Stimulated activated naive B cell treated with anti-CD40 and anti-IgM and Interleukin-4, amounts not matched to agents 10 μg/mL and 1 μg/mL and 100 μg/mL, for 72 hours (primary cell): ENCODE results near the gene SCAPER.
"Not testable (repeated sequence)": the region's sequence is repeated elsewhere in the genome, so short reads cannot be mapped to it uniquely, and the experiment has no call there.

ENCODE experiments used
- ATAC-seq, 2 donors: fragments of 150-1000 bp; cut with Tn5 transposase; replicated peaks; 2 replicates each; pipeline ENCODE4 v1.10.0; 2021; ENCODE audit warnings: moderate library complexity in 1 of 2
- DNase-seq: peaks from one replicate; pipeline ENCODE4 v3.0.0; 2021
- H3K27ac Mint-ChIP-seq: one replicate; pipeline ENCODE4 v1.8.0; 2022; ENCODE audit warnings: mild to moderate bottlenecking, mixed read lengths
- H3K27me3 Mint-ChIP-seq, 2 donors: one replicate each; pipeline ENCODE4 v1.8.0; 2022; ENCODE audit warnings: mixed read lengths in 2 of 2
- H3K36me3 Mint-ChIP-seq, 2 donors: one replicate each; pipeline ENCODE4 v1.8.0; 2022; ENCODE audit warnings: mixed read lengths in 2 of 2, mild to moderate bottlenecking in 1 of 2
- H3K4me1 Mint-ChIP-seq, 2 donors: one replicate each; pipeline ENCODE4 v1.8.0; 2022; ENCODE audit warnings: mixed read lengths in 2 of 2, mild to moderate bottlenecking in 1 of 2
- H3K4me3 Mint-ChIP-seq, 2 donors: one replicate each; pipeline ENCODE4 v1.8.0; 2022; ENCODE audit warnings: mild to moderate bottlenecking in 2 of 2, mixed read lengths in 2 of 2, moderate library complexity in 1 of 2
- H3K9me3 Mint-ChIP-seq, 2 donors: one replicate each; pipeline ENCODE4 v1.8.0; 2022; ENCODE audit warnings: mixed read lengths in 2 of 2, mild to moderate bottlenecking in 1 of 2

SCAPER gene

GRCh38 chr15:76503804-76504203 is 401.3 kb downstream of the SCAPER start:
- no peaks in the 10 kb centered on the region for H3K27me3 Mint-ChIP-seq
- ATAC-seq (no peak), DNase-seq (no peak)
- H3K9me3 Mint-ChIP-seq: peaks cover 0 to 3% of the 10 kb centered on the region in 2 donors
- no peak overlapping the region for H3K4me3 Mint-ChIP-seq
- no peak overlapping the region for H3K27ac Mint-ChIP-seq
- H3K36me3 Mint-ChIP-seq: peaks cover 16 to 25% of the 10 kb centered on the region in 2 donors
- H3K4me1 Mint-ChIP-seq: no peaks in the 10 kb centered on the region

- Mint-ChIP-seq H3K27ac (no peak overlapping the region), H3K27me3 (no peaks in the 10 kb centered on the region), H3K4me1 (no peaks in the 10 kb centered on the region), H3K9me3 (peaks cover 0 to 3% of the 10 kb centered on the region in 2 donors), H3K4me3 (no peak overlapping the region), H3K36me3 (peaks cover 16 to 25% of the 10 kb centered on the region in 2 donors)
- no peak for DNase-seq
- ATAC-seq: no peak
Observed at GRCh38 chr15:76503121-76503520, 402.0 kb downstream of the SCAPER start.

GRCh38 chr15:76502678-76503077 is 402.5 kb downstream of the SCAPER start:
- peaks cover 16 to 25% of the 10 kb centered on the region in 2 donors for H3K36me3 Mint-ChIP-seq
- no peaks in the 10 kb centered on the region for H3K4me1 Mint-ChIP-seq
- no peak for ATAC-seq
- DNase-seq: no peak
- H3K9me3 Mint-ChIP-seq: peaks cover 0 to 3% of the 10 kb centered on the region in 2 donors
- no peaks in the 10 kb centered on the region for H3K27me3 Mint-ChIP-seq
- H3K4me3 Mint-ChIP-seq: no peak overlapping the region
- no peak overlapping the region for H3K27ac Mint-ChIP-seq

GRCh38 chr15:76502185-76502584 is 403.0 kb downstream of the SCAPER start:
- not testable (repeated sequence) for DNase-seq, H3K9me3 Mint-ChIP-seq, H3K4me3 Mint-ChIP-seq, H3K4me1 Mint-ChIP-seq, H3K27me3 Mint-ChIP-seq, H3K27ac Mint-ChIP-seq, ATAC-seq
- H3K36me3 Mint-ChIP-seq: peaks cover 17 to 30% of the 10 kb centered on the region in 2 donors

- no peak overlapping the region for H3K4me3 Mint-ChIP-seq
- ATAC-seq (no peak), DNase-seq (no peak)
- H3K36me3 Mint-ChIP-seq: peaks cover 17 to 31% of the 10 kb centered on the region in 2 donors
- no peak overlapping the region for H3K27ac Mint-ChIP-seq
- no peaks in the 10 kb centered on the region for H3K27me3 Mint-ChIP-seq
- peaks cover 0 to 3% of the 10 kb centered on the region in 2 donors for H3K9me3 Mint-ChIP-seq
- no peaks in the 10 kb centered on the region for H3K4me1 Mint-ChIP-seq
Observed at GRCh38 chr15:76501726-76502125, 403.4 kb downstream of the SCAPER start.

GRCh38 chr15:76501011-76501410 is 404.1 kb downstream of the SCAPER start:
- H3K27me3 Mint-ChIP-seq: no peaks in the 10 kb centered on the region

GRCh38 chr15:76495487-76495886 is 409.7 kb downstream of the SCAPER start:
- ATAC-seq (no peak), DNase-seq (no peak)
- H3K4me1 Mint-ChIP-seq: no peaks in the 10 kb centered on the region
- H3K9me3 Mint-ChIP-seq: peaks cover 0 to under 1% of the 10 kb centered on the region in 2 donors
- no peak overlapping the region for H3K27ac Mint-ChIP-seq
- no peaks in the 10 kb centered on the region for H3K27me3 Mint-ChIP-seq
- no peak overlapping the region for H3K4me3 Mint-ChIP-seq
- H3K36me3 Mint-ChIP-seq: peaks cover 4 to 6% of the 10 kb centered on the region in 2 donors

More at GRCh38 chr15:76501011-76501410, 404.1 kb downstream of the SCAPER start:
- Mint-ChIP-seq H3K4me1 (no peaks in the 10 kb centered on the region), H3K9me3 (peaks cover 0 to 3% of the 10 kb centered on the region in 2 donors), H3K27ac (no peak overlapping the region), H3K36me3 (peaks cover 17 to 31% of the 10 kb centered on the region in 2 donors), H3K4me3 (no peak overlapping the region)
- no peak for ATAC-seq
- DNase-seq: no peak

GRCh38 chr15:76492538-76492937 is 412.6 kb downstream of the SCAPER start:
- Mint-ChIP-seq H3K4me1 (peaks cover 0 to 1% of the 10 kb centered on the region in 2 donors), H3K27me3 (no peaks in the 10 kb centered on the region), H3K27ac (no peak overlapping the region), H3K36me3 (peaks cover 4 to 5% of the 10 kb centered on the region in 2 donors), H3K4me3 (no peak overlapping the region), H3K9me3 (peaks cover 0 to 4% of the 10 kb centered on the region in 2 donors)
- no peak for DNase-seq
- no peak for ATAC-seq

GRCh38 chr15:76483752-76484151 is 421.4 kb downstream of the SCAPER start:
- Mint-ChIP-seq H3K4me3 (no peak overlapping the region), H3K36me3 (peaks cover 4% of the 10 kb centered on the region in 2 donors)

GRCh38 chr15:76483018-76483417 is 422.1 kb downstream of the SCAPER start:
- no peaks in the 10 kb centered on the region for H3K27me3 Mint-ChIP-seq
- H3K4me3 Mint-ChIP-seq: no peak overlapping the region
- H3K36me3 Mint-ChIP-seq: peaks cover 4% of the 10 kb centered on the region in 2 donors
- H3K27ac Mint-ChIP-seq: no peak overlapping the region
- ATAC-seq (no peak), DNase-seq (no peak)
- peaks cover 0 to 9% of the 10 kb centered on the region in 2 donors for H3K4me1 Mint-ChIP-seq
- H3K9me3 Mint-ChIP-seq: peaks cover 4 to 6% of the 10 kb centered on the region in 2 donors

More at GRCh38 chr15:76483752-76484151, 421.4 kb downstream of the SCAPER start:
- no peak for ATAC-seq
- Mint-ChIP-seq H3K9me3 (peaks cover 4 to 6% of the 10 kb centered on the region in 2 donors), H3K27ac (no peak overlapping the region), H3K27me3 (no peaks in the 10 kb centered on the region), H3K4me1 (peaks cover 0 to 9% of the 10 kb centered on the region in 2 donors)
- no peak for DNase-seq

- no peak overlapping the region for H3K4me3 Mint-ChIP-seq
- ATAC-seq (no peak), DNase-seq (no peak)
- peaks cover 0 to 9% of the 10 kb centered on the region in 2 donors for H3K4me1 Mint-ChIP-seq
- no peak overlapping the region for H3K27ac Mint-ChIP-seq
- peaks cover 0 to 3% of the 10 kb centered on the region in 2 donors for H3K9me3 Mint-ChIP-seq
- no peaks in the 10 kb centered on the region for H3K27me3 Mint-ChIP-seq
- no peaks in the 10 kb centered on the region for H3K36me3 Mint-ChIP-seq
Observed at GRCh38 chr15:76480267-76480666, 424.9 kb downstream of the SCAPER start.

- ATAC-seq (no peak), DNase-seq (no peak)
- no peak overlapping the region for H3K4me3 Mint-ChIP-seq
- peaks cover 21% of the 10 kb centered on the region in 2 donors for H3K9me3 Mint-ChIP-seq
- no peaks in the 10 kb centered on the region for H3K27me3 Mint-ChIP-seq
- H3K4me1 Mint-ChIP-seq: no peaks in the 10 kb centered on the region
- H3K27ac Mint-ChIP-seq: no peak overlapping the region
- peaks cover 53 to 68% of the 10 kb centered on the region in 2 donors for H3K36me3 Mint-ChIP-seq
Observed at GRCh38 chr15:76470691-76471090, 434.4 kb downstream of the SCAPER start.

GRCh38 chr15:76468722-76469121 is 436.4 kb downstream of the SCAPER start:
- no peak overlapping the region for H3K27ac Mint-ChIP-seq
- ATAC-seq (no peak), DNase-seq (no peak)
- peaks cover 60 to 71% of the 10 kb centered on the region in 2 donors for H3K36me3 Mint-ChIP-seq
- H3K4me1 Mint-ChIP-seq: no peaks in the 10 kb centered on the region
- no peaks in the 10 kb centered on the region for H3K27me3 Mint-ChIP-seq
- H3K4me3 Mint-ChIP-seq: no peak overlapping the region
- H3K9me3 Mint-ChIP-seq: peaks cover 21% of the 10 kb centered on the region in 2 donors

- H3K36me3 Mint-ChIP-seq: peaks cover 56 to 66% of the 10 kb centered on the region in 2 donors
- no peak overlapping the region for H3K27ac Mint-ChIP-seq
- ATAC-seq: no peak
Observed at GRCh38 chr15:76467136-76467535, 438.0 kb downstream of the SCAPER start.

GRCh38 chr15:76465728-76466127 is 439.4 kb downstream of the SCAPER start:
- no peak overlapping the region for H3K4me3 Mint-ChIP-seq
- H3K27ac Mint-ChIP-seq: no peak overlapping the region
- no peaks in the 10 kb centered on the region for H3K4me1 Mint-ChIP-seq
- peaks cover 52 to 66% of the 10 kb centered on the region in 2 donors for H3K36me3 Mint-ChIP-seq
- DNase-seq: no peak
- H3K9me3 Mint-ChIP-seq: peaks cover 24 to 26% of the 10 kb centered on the region in 2 donors
- no peak for ATAC-seq
- no peaks in the 10 kb centered on the region for H3K27me3 Mint-ChIP-seq

More at GRCh38 chr15:76467136-76467535, 438.0 kb downstream of the SCAPER start:
- Mint-ChIP-seq H3K27me3 (no peaks in the 10 kb centered on the region), H3K9me3 (peaks cover 22% of the 10 kb centered on the region in 2 donors), H3K4me3 (no peak overlapping the region), H3K4me1 (no peaks in the 10 kb centered on the region)
- no peak for DNase-seq
